Peyer's patch (tissue), 4 donors: ENCODE results near the gene DAPK1. TPM values are rescaled to one million over a fixed set of nuclear protein-coding genes. Genes with fewer than 3 reads are reported as not detected.

Source experiments
- DNase-seq, 3 donors: peaks; one replicate each; pipeline ENCODE4 v3.0.0-alpha.2; 2017 to 2019
- H3K27ac ChIP-seq, 4 donors: fragments of 200-600 bp; sonication (generic); one replicate each; pipeline ENCODE4 v1.5.1; 2016 to 2019
- H3K27me3 ChIP-seq, 2 donors: fragments of 200-600 bp; sonication (generic); one replicate each; pipeline ENCODE4 v1.5.1; 2019
- H3K36me3 ChIP-seq, 3 donors: fragments of 200-600 bp; sonication (generic); one replicate each; pipeline ENCODE4 v1.5.1; 2016 to 2019
- H3K4me1 ChIP-seq, 4 donors: fragments of 200-600 bp; sonication (generic); one replicate each; pipeline ENCODE4 v1.5.1; 2016 to 2019
- H3K4me3 ChIP-seq, 4 donors: fragments of 200-600 bp; sonication (generic); 1 replicate in 3 of 4; 2 replicates in 1 of 4; pipeline ENCODE4 v1.5.1; 2016 to 2019; ENCODE audit warnings: mild to moderate bottlenecking in 1 of 4
- H3K9me3 ChIP-seq, 4 donors: fragments of 200-600 bp; sonication (generic); one replicate each; pipeline ENCODE4 v1.5.1; 2016 to 2019; ENCODE audit warnings: mild to moderate bottlenecking in 1 of 4
- CTCF ChIP-seq, 6 experiments: fragments of 450-650 bp in 4 of 6; fragments of 200-600 bp in 2 of 6; sonication (generic) in 1 of 6; IDR thresholded peaks; one replicate each; pipeline ENCODE4 v1.5.1; 2017 to 2019; ENCODE audit warnings: antibody characterized with exemption in 6 of 6, mild to moderate bottlenecking in 3 of 6, moderate library complexity in 1 of 6
- POLR2A ChIP-seq, 2 donors: fragments of 450-650 bp; IDR thresholded peaks; one replicate each; pipeline ENCODE4 v1.5.1; 2017; ENCODE audit warnings: antibody characterized with exemption in 2 of 2, mild to moderate bottlenecking in 2 of 2, moderate library complexity in 2 of 2
- total RNA-seq, 4 donors: library from RNA; depleted of rRNA; stranded (reverse); fragments of >200 nt; gene quantifications; one replicate each; pipeline ENCODE4 v1.1.0, GENCODE V29; 2016

DAPK1 gene
- total RNA-seq, 4 donors from 2014 or later = 45.4 to 96.4 (median 77.2) TPM

- peak; percentile 31 to 87 (median 86) for DNase-seq
- H3K4me1 ChIP-seq = no peaks in the 10 kb centered on the region
- TF ChIP-seq CTCF (IDR thresholded peaks at IDR 0.05) (peak in 5 of 6 experiments; percentile 16 to 82 (median 76)), POLR2A (IDR thresholded peaks at IDR 0.05) (no peak)
- no peak overlapping the region for H3K4me3 ChIP-seq
- H3K9me3 ChIP-seq = no peaks in the 10 kb centered on the region
- H3K27me3 ChIP-seq = no peaks in the 10 kb centered on the region
- no peak overlapping the region for H3K27ac ChIP-seq
- H3K36me3 ChIP-seq = peaks cover 0 to 22% (median 0%) of the 10 kb centered on the region in 3 donors
These were observed 165.3 kb downstream of the DAPK1 start for GRCh38 chr9:87662808-87663528.

- Histone ChIP-seq H3K27me3 (no peaks in the 10 kb centered on the region), H3K36me3 (peaks cover 0 to 19% (median 0%) of the 10 kb centered on the region in 3 donors), H3K4me3 (no peak overlapping the region), H3K4me1 (no peaks in the 10 kb centered on the region), H3K9me3 (no peaks in the 10 kb centered on the region), H3K27ac (no peak overlapping the region)
- TF ChIP-seq CTCF (IDR thresholded peaks at IDR 0.05) (no peak), POLR2A (IDR thresholded peaks at IDR 0.05) (no peak)
- no peak for DNase-seq
These were observed 165.9 kb downstream of the DAPK1 start for GRCh38 chr9:87663556-87663955.

GRCh38 chr9:87664153-87665060 lies 166.7 kb downstream of the DAPK1 start:
- no peaks in the 10 kb centered on the region for H3K27me3 ChIP-seq
- H3K9me3 ChIP-seq = no peaks in the 10 kb centered on the region
- no peak for TF ChIP-seq CTCF (IDR thresholded peaks at IDR 0.05)
- TF ChIP-seq POLR2A (IDR thresholded peaks at IDR 0.05) = no peak
- DNase-seq = no peak
- no peak overlapping the region for H3K4me3 ChIP-seq
- H3K4me1 ChIP-seq = no peaks in the 10 kb centered on the region
- no peak overlapping the region for H3K27ac ChIP-seq
- peaks cover 0 to 13% (median 0%) of the 10 kb centered on the region in 3 donors for H3K36me3 ChIP-seq

DNA sequence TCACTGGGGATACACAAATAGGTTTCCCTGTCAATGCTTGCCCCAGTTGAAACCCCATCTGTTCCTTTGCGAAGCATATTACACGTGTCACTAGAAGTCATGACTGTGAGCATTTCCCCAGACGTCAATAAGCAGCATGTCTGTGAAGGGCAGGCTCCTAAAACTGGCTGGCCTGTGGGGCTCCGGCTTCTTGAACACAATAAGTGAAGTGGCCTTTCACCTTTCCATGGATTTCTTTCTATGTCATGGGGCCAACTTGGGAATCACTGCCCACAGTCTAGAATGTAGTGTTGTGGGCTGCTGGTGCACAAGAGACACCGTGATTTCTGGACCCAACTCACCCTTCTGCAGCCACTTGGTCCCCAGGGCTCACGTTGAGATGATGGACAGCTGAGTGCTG lies 167.8 kb downstream of the DAPK1 start:
- no peak overlapping the region for H3K4me3 ChIP-seq
- peaks cover 0 to 21% (median 0%) of the 10 kb centered on the region in 3 donors for H3K36me3 ChIP-seq
- H3K4me1 ChIP-seq = no peaks in the 10 kb centered on the region
- H3K27me3 ChIP-seq = no peaks in the 10 kb centered on the region
- H3K27ac ChIP-seq = no peak overlapping the region
- no peak for DNase-seq
- H3K9me3 ChIP-seq = no peaks in the 10 kb centered on the region
- TF ChIP-seq CTCF (IDR thresholded peaks at IDR 0.05) (no peak), POLR2A (IDR thresholded peaks at IDR 0.05) (no peak)

- TF ChIP-seq CTCF (IDR thresholded peaks at IDR 0.05) (peak in 3 of 6 experiments; percentile 14 to 44 (median 34)), POLR2A (IDR thresholded peaks at IDR 0.05) (no peak)
- peaks cover 0 to 21% (median 0%) of the 10 kb centered on the region in 3 donors for H3K36me3 ChIP-seq
- no peaks in the 10 kb centered on the region for H3K9me3 ChIP-seq
- no peak overlapping the region for H3K4me3 ChIP-seq
- no peaks in the 10 kb centered on the region for H3K27me3 ChIP-seq
- H3K27ac ChIP-seq = no peak overlapping the region
- DNase-seq = no peak
- no peaks in the 10 kb centered on the region for H3K4me1 ChIP-seq
These were observed 169.6 kb downstream of the DAPK1 start for GRCh38 chr9:87667164-87667738.
